GM18499 (cell line): ENCODE data around the gene LSM10.

Source experiments
- ATAC-seq: cut with Tn5 transposase; IDR thresholded peaks from one replicate; pipeline ENCODE4 v1.9.1; 2021; ENCODE audit warnings: moderate number of reproducible peaks; ENCODE audit not compliant: insufficient read depth, unreplicated experiment

Gene LSM10

GRCh38 chr1:36411674-36412648 lies 14.3 kb upstream of the LSM10 start:
- no peak for ATAC-seq

- no peak for ATAC-seq
Measured at GRCh38 chr1:36408479-36408878, 10.8 kb upstream of the LSM10 start.

DNA sequence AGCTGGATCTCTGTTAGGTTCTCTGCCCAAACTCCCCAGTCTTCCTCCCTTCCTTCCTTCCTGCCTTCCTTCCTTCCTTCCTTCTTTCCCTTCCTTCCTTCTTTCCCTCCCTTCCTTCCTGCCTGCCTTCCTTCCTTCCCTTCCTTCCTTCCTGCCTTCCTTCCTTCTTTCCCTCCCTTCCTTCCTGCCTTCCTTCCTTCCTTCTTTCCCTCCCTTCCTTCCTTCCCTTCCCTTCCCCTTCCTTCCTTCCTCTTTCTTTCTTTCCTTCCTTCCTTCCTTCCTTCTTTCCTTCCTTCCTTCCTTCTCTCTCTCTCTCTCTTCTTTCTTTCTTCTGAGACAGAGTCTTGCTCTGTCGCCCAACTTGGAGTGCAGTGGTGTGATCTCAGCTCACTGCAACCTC lies 8.7 kb upstream of the LSM10 start:
- no peak for ATAC-seq

- no peak for ATAC-seq
Measured at GRCh38 chr1:36402504-36402890, 4.8 kb upstream of the LSM10 start.

- ATAC-seq: no peak
Measured at GRCh38 chr1:36401602-36402503, 4.1 kb upstream of the LSM10 start.

GRCh38 chr1:36400825-36401601 lies 3.3 kb upstream of the LSM10 start:
- no peak for ATAC-seq

GRCh38 chr1:36400514-36400824 lies 2.8 kb upstream of the LSM10 start:
- ATAC-seq: no peak

DNA sequence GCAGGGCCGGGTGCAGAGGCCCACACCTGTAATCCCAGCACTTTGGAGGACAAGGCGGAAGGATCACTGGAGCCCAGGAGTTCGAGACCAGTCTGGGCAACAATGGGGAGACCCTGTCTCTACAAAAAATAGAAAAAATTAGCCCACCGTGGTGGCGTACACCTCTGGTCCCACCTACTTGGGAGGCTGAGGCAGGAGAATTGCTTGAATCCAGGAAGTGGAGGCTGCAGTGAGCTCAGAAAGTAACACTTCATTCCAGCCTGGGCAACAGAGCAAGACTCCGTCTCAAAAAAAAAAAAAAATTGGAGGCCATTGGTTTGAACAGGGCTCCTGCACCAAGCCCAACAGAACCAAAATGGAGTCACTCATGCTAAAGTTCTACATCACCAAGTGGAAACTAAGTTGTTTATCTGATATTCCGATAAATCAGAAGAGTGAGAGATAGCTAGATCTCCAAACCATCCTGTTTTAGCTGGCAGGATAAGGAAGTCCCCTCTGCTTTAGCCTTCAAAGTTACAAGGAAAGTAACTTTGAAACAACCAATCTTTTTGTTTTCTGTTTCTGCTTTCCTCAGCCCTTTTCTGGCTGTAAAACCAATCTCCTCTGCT lies 766 bp upstream of the LSM10 start:
- ATAC-seq: no peak

GRCh38 chr1:36397083-36397377 lies 678 bp downstream of the LSM10 start:
- ATAC-seq: no peak

GRCh38 chr1:36396359-36396758 lies 1.3 kb downstream of the LSM10 start:
- no peak for ATAC-seq

DNA sequence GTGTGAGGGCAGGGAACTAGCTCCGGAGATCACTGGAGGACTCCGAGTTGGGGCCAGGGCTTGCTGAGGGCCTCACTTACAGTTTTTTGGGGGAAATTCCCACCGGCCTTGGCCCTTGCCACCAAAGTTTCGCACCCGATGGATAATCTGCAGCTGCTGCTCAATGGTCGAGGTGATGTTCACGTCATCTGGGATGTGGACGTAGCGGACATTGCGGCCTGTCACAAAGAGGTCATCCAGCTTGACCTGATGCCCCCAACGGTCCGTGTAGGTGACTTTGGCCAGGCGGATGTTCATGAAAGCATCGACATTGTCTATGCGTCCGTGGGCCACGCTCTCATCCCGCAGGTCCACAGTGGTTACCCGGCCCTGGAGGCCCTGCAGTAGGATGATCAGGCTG lies 4.0 kb downstream of the LSM10 start:
- no peak for ATAC-seq

DNA sequence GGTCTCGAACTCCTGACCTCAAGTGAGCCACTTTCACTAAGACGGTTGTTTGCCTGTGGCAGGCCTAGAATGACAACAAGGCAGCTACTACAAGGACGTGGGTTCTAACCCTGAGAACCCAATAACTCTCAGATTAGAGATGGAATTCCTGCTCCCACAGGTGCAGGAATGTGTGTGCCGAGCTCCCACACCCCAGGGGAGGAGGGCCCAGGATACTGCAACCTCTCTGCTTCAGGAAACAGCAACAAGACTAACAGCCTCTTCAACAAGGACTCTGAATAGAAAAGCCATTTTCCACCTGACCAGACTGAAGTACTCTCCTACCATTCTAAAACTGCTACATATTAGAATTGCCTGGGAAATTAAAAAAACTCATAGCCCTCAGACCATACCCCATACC lies 4.9 kb downstream of the LSM10 start:
- no peak for ATAC-seq

- no peak for ATAC-seq
Measured at GRCh38 chr1:36391271-36391670, 6.4 kb downstream of the LSM10 start.

- ATAC-seq: no peak
Measured at GRCh38 chr1:36390411-36390810, 7.3 kb downstream of the LSM10 start.

DNA sequence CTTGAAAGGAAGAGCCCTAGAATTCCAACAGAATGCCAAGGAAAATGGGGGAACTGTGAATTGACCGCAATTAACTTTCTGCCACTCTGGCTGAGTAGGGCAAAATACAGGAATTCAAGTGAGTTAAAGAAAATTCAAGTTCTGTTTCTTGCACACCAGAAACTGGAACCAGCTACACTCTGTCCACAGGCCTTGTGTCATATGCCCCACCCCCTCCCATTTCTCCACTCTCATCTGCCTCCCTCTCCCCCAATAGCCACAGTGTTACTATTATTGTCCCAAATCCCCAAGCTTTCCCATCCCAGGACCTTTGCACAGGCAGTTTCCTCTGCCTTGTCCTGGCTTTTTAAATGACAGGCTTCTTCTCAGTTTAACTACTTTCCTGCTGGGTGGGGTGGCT lies 7.7 kb downstream of the LSM10 start:
- no peak for ATAC-seq

- ATAC-seq: no peak
Measured at GRCh38 chr1:36389261-36389660, 8.4 kb downstream of the LSM10 start.

- no peak for ATAC-seq
Measured at GRCh38 chr1:36387141-36387949, 10.4 kb downstream of the LSM10 start.

GRCh38 chr1:36386265-36387140 lies 11.2 kb downstream of the LSM10 start:
- ATAC-seq: no peak
